HepG2 (cell line): Measurements from ENCODE around the gene PHF21B. TPM values are rescaled to one million over a fixed set of nuclear protein-coding genes. Genes with fewer than 3 reads are reported as not detected.

Experiments used
- ATAC-seq: fragments of 200-7000 bp; cut with Tn5 transposase; 3 replicates; pipeline ENCODE4 v1.9.1; 2020; ENCODE audit warnings: mild to moderate bottlenecking, moderate library complexity
- BruUV-seq: library from RNA; stranded (reverse); fragments of 400-500 nt; replicated peaks from 2 replicates; lab custom pipeline; 2021; lab: Mats Ljungman, UMichigan
- CTCF ChIA-PET: fragments of 300-600 bp; formaldehyde crosslinking; extraction: SDS; loops from one replicate; lab custom pipeline; 2021; ENCODE audit warnings: low total read pairs, inconsistent platforms, low intra/inter-chr PET ratio; lab: Yijun Ruan, JAX
- POLR2A ChIA-PET: fragments of 350-600 bp; sonication (Branson Sonifier 250); formaldehyde crosslinking; loops from one replicate; lab custom pipeline; 2020; ENCODE audit warnings: antibody characterized with exemption, inconsistent platforms; lab: Yijun Ruan, JAX
- DNase-seq: peaks from one replicate; pipeline ENCODE4 v3.0.0-alpha.2; 2015; ENCODE audit warnings: low spot score
- FAIRE-seq: peaks from 3 replicates; lab custom pipeline; 2011; peaks lifted over from hg19 to GRCh38; lab: Jason Lieb, UNC
- H2AFZ ChIP-seq: one replicate; pipeline ENCODE4 v1.6.1; 2011; ENCODE audit warnings: low read length, inconsistent platforms
- H3K27ac ChIP-seq: fragments of 300-600 bp; 3 replicates; pipeline ENCODE4 v1.8.0; 2011; ENCODE audit warnings: mixed run types, mild to moderate bottlenecking, mixed read lengths, low read length, inconsistent platforms; ENCODE audit not compliant: insufficient read depth; ENCODE audit errors: extremely low read length
- H3K27me3 ChIP-seq, 2 experiments: fragments of 200-600 bp in 1 of 2; 2 replicates in 1 of 2; 3 replicates in 1 of 2; pipeline versions ENCODE4 v1.6.0 to v1.8.0; 2011; ENCODE audit warnings: low read length in 2 of 2, mild to moderate bottlenecking in 2 of 2, moderate library complexity in 2 of 2, inconsistent platforms in 1 of 2; ENCODE audit not compliant: insufficient read depth in 2 of 2, control insufficient read depth in 1 of 2
- H3K36me3 ChIP-seq, 2 experiments: fragments of 200-600 bp in 1 of 2; replicated peaks in 1 of 2; 2 replicates in 1 of 2; 3 replicates in 1 of 2; pipeline versions ENCODE4 v1.5.1 to v1.8.0; 2011; ENCODE audit warnings: low read length in 2 of 2, inconsistent platforms in 1 of 2; ENCODE audit not compliant: insufficient read depth in 2 of 2, control insufficient read depth in 1 of 2
- H3K4me1 ChIP-seq: 2 replicates; pipeline ENCODE4 v1.5.1; 2012; ENCODE audit warnings: low read length, inconsistent platforms; ENCODE audit not compliant: insufficient read depth
- H3K4me2 ChIP-seq: 2 replicates; pipeline ENCODE4 v1.6.0; 2011; ENCODE audit warnings: low read depth, low read length, inconsistent platforms
- H3K4me3 ChIP-seq, 3 experiments: fragments of 200-600 bp in 1 of 3; sonication (generic), shearing (Covaris generic) in 1 of 3; replicated peaks in 1 of 3; 2 replicates each; pipeline ENCODE4 v1.5.1; 2011 to 2016; ENCODE audit warnings: low read length in 3 of 3, inconsistent platforms in 2 of 3, low read depth in 2 of 3, mild to moderate bottlenecking in 2 of 3, control low read depth in 1 of 3, mixed read lengths in 1 of 3; ENCODE audit not compliant: insufficient read depth in 1 of 3
- H3K79me2 ChIP-seq: one replicate; pipeline ENCODE4 v1.6.1; 2011; ENCODE audit warnings: low read length, inconsistent platforms; ENCODE audit not compliant: insufficient read depth
- H3K9ac ChIP-seq: 2 replicates; pipeline ENCODE4 v1.6.0; 2011; ENCODE audit warnings: mild to moderate bottlenecking, low read depth, low read length, inconsistent platforms; ENCODE audit not compliant: insufficient read depth
- H3K9me3 ChIP-seq: 2 replicates; pipeline ENCODE4 v1.5.1; 2012; ENCODE audit warnings: mild to moderate bottlenecking, low read length
- H4K20me1 ChIP-seq: 2 replicates; pipeline ENCODE4 v1.6.0; 2011; ENCODE audit warnings: inconsistent platforms, mild to moderate bottlenecking, low read length, moderate library complexity; ENCODE audit not compliant: insufficient read depth
- CCAR2 ChIP-seq: fragments of 200-400 bp; formaldehyde crosslinking; optimal IDR thresholded peaks from 2 replicates; pipeline ENCODE3; 2018; ENCODE audit warnings: low read depth, mild to moderate bottlenecking, low read length, moderate library complexity
- CEBPG ChIP-seq: IDR thresholded peaks from 2 replicates; pipeline ENCODE4 v1.6.1; 2016
- GFI1 ChIP-seq: sonication (generic); formaldehyde crosslinking; IDR thresholded peaks from 2 replicates; pipeline ENCODE4 v1.5.0; 2020; ENCODE audit warnings: missing genetic modification reagents, mild to moderate bottlenecking, borderline replicate concordance
- NR3C1 ChIP-seq: sonication (generic); formaldehyde crosslinking; IDR thresholded peaks from 2 replicates; pipeline ENCODE4 v1.4.0; 2020; ENCODE audit warnings: missing genetic modification reagents
- ZFY ChIP-seq: sonication (generic); formaldehyde crosslinking; IDR thresholded peaks from 2 replicates; pipeline ENCODE4 v1.4.0; 2020; ENCODE audit warnings: missing genetic modification reagents
- ZFYVE20 ChIP-seq: sonication (generic); formaldehyde crosslinking; IDR thresholded peaks from 2 replicates; pipeline ENCODE4 v1.8.0; 2023; ENCODE audit warnings: low read depth, mild to moderate bottlenecking, moderate library complexity, missing genetic modification reagents, borderline replicate concordance
- ZNF605 ChIP-seq: sonication (generic); formaldehyde crosslinking; IDR thresholded peaks from 2 replicates; pipeline ENCODE4 v1.8.0; 2022; ENCODE audit warnings: mild to moderate bottlenecking, missing genetic modification reagents
- ZNF776 ChIP-seq: sonication (generic); formaldehyde crosslinking; IDR thresholded peaks from 2 replicates; pipeline ENCODE4 v1.4.0; 2020; ENCODE audit warnings: mild to moderate bottlenecking, missing genetic modification reagents
- WGBS: methylation state at CpG from one replicate; pipeline ENCODE4 v1.1.6; 2017; ENCODE audit warnings: low lambda C conversion rate; 5-methylcytosine and 5-hydroxymethylcytosine counted together
- in situ Hi-C: cut with HindIII; loops from 2 replicates; pipeline ENCODE4 v1.10.0; 2017; ENCODE audit warnings: low pct_unique_long_range_greater_than_20kb; ENCODE audit not compliant: extremely low pct_ligation_motif_present
- intact Hi-C: fragments of 100-400 bp; cut with micrococcal nuclease; formaldehyde crosslinking; loops from one replicate; pipeline ENCODE4 v1.10.0; 2022; ENCODE audit not compliant: unreplicated experiment
- polyA plus RNA-seq, 8 experiments: library from polyadenylated mRNA; depleted of rRNA in 3 of 8; stranded (reverse) in 7 of 8; unstranded in 1 of 8; fragments of >200 nt; fragmentation: Illumina TruSeq in 4 of 8; extraction: Trizol in 4 of 8; gene quantifications; 2 replicates each; pipeline versions ENCODE4 v1.2.1 to v1.2.3, GENCODE V29; 2011 to 2016; ENCODE audit warnings: low read depth in 4 of 8, missing spikeins in 1 of 8, mixed read lengths in 1 of 8; ENCODE audit not compliant: insufficient read depth in 1 of 8
- total RNA-seq, 5 experiments: library from RNA; depleted of rRNA; stranded (reverse); fragments of >200 nt; fragmentation: Illumina TruSeq; extraction: Trizol; gene quantifications; 2 replicates each; pipeline ENCODE4 v1.2.3, GENCODE V29; 2016; ENCODE audit warnings: low read depth in 1 of 5
- TF ChIP-seq, protein P1 (sequence below): sonication (generic); formaldehyde crosslinking; IDR thresholded peaks from 2 replicates; pipeline ENCODE4 v1.4.0; 2020; ENCODE audit warnings: low read depth, mild to moderate bottlenecking, missing genetic modification reagents
- TF ChIP-seq, protein P2 (sequence below): sonication (generic); formaldehyde crosslinking; IDR thresholded peaks from 2 replicates; pipeline ENCODE4 v1.4.0; 2020; ENCODE audit warnings: missing genetic modification reagents, borderline replicate concordance
- TF ChIP-seq, protein P3 (sequence below): sonication (generic); formaldehyde crosslinking; IDR thresholded peaks from 2 replicates; pipeline ENCODE4 v1.4.0; 2020; ENCODE audit warnings: missing genetic modification reagents
- TF ChIP-seq, protein P4 (sequence below): sonication (generic); IDR thresholded peaks from 2 replicates; pipeline ENCODE4 v1.6.1; 2016; ENCODE audit warnings: low read depth, borderline replicate concordance
- TF ChIP-seq, protein P5 (sequence below): sonication (generic); formaldehyde crosslinking; IDR thresholded peaks from 2 replicates; pipeline ENCODE4 v1.4.0; 2020; ENCODE audit warnings: missing genetic modification reagents

Gene PHF21B
- total and polyA plus RNA-seq, 2 of the 13 experiments (the other 11 are each of a cell fraction or from before 2014, with no cell fraction given): not detected

DNA sequence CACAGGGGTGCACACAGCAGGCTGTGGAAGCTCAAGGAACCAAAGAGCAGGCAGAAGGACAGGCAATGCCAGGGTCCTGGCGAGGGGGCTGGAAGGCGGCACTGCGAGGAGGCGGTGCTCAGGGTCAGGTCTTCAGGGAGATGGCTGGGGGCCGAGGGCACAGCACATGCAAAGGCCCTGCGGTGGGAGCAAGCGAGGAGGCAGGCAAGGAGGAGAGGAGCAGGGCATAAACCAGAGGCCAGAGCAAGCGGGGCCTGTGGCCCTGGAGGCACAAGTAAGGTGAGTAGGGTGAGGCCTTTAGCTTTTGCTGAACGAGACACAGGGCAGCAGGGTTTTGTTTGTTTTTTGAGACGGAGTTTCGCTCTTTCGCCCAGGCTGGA lies 130.5 kb downstream of the PHF21B start:
- 0 out of 2 replicates have a peak, but pooled peaks cover 6% of the 10 kb centered on the region for H3K9me3 ChIP-seq
- H3K27me3 ChIP-seq: peaks cover 5 to 34% of the 10 kb centered on the region in 2 experiments; a peak in 3 of 5 replicates
- H3K9ac ChIP-seq: no peak overlapping the region
- H3K4me1 ChIP-seq: no peaks in the 10 kb centered on the region
- ChIA-PET CTCF (no interaction called here), POLR2A (no interaction called here)
- no peaks in the 10 kb centered on the region for H3K36me3 ChIP-seq
- BruUV-seq: no TSS peak
- H3K4me3 ChIP-seq: no peak overlapping the region
- H3K4me2 ChIP-seq: no peak overlapping the region
- ATAC-seq (no peak), FAIRE-seq (no peak), DNase-seq (no peak)
- no peaks in the 10 kb centered on the region for H4K20me1 ChIP-seq
- no peak overlapping the region for H3K27ac ChIP-seq
- intact Hi-C loops (no loop called here), in situ Hi-C loops (no loop called here)
- H3K79me2 ChIP-seq: no peaks in the 10 kb centered on the region
- WGBS: 39% methylated on average over 11 of the region's 12 CpGs
- H2AFZ ChIP-seq: no peak overlapping the region
- TF ChIP-seq CEBPG (CRISPR knock-in tag) (no peak), ZNF776 (no peak), ZFY (CRISPR knock-in tag) (no peak), CCAR2 (no peak), ZNF605 (CRISPR knock-in tag) (no peak), ZFYVE20 (CRISPR knock-in tag) (no peak), GFI1 (CRISPR knock-in tag) (no peak), NR3C1 (no peak)
- TF ChIP-seq, protein P1, sequence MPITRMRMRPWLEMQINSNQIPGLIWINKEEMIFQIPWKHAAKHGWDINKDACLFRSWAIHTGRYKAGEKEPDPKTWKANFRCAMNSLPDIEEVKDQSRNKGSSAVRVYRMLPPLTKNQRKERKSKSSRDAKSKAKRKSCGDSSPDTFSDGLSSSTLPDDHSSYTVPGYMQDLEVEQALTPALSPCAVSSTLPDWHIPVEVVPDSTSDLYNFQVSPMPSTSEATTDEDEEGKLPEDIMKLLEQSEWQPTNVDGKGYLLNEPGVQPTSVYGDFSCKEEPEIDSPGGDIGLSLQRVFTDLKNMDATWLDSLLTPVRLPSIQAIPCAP (CRISPR knock-in tag): no peak
- TF ChIP-seq, protein P2, sequence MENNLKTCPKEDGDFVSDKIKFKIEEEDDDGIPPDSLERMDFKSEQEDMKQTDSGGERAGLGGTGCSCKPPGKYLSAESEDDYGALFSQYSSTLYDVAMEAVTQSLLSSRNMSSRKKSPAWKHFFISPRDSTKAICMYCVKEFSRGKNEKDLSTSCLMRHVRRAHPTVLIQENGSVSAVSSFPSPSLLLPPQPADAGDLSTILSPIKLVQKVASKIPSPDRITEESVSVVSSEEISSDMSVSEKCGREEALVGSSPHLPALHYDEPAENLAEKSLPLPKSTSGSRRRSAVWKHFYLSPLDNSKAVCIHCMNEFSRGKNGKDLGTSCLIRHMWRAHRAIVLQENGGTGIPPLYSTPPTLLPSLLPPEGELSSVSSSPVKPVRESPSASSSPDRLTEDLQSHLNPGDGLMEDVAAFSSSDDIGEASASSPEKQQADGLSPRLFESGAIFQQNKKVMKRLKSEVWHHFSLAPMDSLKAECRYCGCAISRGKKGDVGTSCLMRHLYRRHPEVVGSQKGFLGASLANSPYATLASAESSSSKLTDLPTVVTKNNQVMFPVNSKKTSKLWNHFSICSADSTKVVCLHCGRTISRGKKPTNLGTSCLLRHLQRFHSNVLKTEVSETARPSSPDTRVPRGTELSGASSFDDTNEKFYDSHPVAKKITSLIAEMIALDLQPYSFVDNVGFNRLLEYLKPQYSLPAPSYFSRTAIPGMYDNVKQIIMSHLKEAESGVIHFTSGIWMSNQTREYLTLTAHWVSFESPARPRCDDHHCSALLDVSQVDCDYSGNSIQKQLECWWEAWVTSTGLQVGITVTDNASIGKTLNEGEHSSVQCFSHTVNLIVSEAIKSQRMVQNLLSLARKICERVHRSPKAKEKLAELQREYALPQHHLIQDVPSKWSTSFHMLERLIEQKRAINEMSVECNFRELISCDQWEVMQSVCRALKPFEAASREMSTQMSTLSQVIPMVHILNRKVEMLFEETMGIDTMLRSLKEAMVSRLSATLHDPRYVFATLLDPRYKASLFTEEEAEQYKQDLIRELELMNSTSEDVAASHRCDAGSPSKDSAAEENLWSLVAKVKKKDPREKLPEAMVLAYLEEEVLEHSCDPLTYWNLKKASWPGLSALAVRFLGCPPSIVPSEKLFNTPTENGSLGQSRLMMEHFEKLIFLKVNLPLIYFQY (CRISPR knock-in tag): no peak
- TF ChIP-seq, protein P3, sequence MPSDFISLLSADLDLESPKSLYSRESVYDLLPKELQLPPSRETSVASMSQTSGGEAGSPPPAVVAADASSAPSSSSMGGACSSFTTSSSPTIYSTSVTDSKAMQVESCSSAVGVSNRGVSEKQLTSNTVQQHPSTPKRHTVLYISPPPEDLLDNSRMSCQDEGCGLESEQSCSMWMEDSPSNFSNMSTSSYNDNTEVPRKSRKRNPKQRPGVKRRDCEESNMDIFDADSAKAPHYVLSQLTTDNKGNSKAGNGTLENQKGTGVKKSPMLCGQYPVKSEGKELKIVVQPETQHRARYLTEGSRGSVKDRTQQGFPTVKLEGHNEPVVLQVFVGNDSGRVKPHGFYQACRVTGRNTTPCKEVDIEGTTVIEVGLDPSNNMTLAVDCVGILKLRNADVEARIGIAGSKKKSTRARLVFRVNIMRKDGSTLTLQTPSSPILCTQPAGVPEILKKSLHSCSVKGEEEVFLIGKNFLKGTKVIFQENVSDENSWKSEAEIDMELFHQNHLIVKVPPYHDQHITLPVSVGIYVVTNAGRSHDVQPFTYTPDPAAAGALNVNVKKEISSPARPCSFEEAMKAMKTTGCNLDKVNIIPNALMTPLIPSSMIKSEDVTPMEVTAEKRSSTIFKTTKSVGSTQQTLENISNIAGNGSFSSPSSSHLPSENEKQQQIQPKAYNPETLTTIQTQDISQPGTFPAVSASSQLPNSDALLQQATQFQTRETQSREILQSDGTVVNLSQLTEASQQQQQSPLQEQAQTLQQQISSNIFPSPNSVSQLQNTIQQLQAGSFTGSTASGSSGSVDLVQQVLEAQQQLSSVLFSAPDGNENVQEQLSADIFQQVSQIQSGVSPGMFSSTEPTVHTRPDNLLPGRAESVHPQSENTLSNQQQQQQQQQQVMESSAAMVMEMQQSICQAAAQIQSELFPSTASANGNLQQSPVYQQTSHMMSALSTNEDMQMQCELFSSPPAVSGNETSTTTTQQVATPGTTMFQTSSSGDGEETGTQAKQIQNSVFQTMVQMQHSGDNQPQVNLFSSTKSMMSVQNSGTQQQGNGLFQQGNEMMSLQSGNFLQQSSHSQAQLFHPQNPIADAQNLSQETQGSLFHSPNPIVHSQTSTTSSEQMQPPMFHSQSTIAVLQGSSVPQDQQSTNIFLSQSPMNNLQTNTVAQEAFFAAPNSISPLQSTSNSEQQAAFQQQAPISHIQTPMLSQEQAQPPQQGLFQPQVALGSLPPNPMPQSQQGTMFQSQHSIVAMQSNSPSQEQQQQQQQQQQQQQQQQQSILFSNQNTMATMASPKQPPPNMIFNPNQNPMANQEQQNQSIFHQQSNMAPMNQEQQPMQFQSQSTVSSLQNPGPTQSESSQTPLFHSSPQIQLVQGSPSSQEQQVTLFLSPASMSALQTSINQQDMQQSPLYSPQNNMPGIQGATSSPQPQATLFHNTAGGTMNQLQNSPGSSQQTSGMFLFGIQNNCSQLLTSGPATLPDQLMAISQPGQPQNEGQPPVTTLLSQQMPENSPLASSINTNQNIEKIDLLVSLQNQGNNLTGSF (CRISPR knock-in tag): no peak
- TF ChIP-seq, protein P4, sequence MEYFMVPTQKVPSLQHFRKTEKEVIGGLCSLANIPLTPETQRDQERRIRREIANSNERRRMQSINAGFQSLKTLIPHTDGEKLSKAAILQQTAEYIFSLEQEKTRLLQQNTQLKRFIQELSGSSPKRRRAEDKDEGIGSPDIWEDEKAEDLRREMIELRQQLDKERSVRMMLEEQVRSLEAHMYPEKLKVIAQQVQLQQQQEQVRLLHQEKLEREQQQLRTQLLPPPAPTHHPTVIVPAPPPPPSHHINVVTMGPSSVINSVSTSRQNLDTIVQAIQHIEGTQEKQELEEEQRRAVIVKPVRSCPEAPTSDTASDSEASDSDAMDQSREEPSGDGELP: no peak
- TF ChIP-seq, protein P5, sequence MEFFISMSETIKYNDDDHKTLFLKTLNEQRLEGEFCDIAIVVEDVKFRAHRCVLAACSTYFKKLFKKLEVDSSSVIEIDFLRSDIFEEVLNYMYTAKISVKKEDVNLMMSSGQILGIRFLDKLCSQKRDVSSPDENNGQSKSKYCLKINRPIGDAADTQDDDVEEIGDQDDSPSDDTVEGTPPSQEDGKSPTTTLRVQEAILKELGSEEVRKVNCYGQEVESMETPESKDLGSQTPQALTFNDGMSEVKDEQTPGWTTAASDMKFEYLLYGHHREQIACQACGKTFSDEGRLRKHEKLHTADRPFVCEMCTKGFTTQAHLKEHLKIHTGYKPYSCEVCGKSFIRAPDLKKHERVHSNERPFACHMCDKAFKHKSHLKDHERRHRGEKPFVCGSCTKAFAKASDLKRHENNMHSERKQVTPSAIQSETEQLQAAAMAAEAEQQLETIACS (CRISPR knock-in tag): no peak
